Activated CD8-positive, alpha-beta memory T cell treated with anti-CD3 and anti-CD28 coated beads, Interleukin-2, amount 10 ng/mL, durations not matched to agents 7 days and 5 days (primary cell): ENCODE data around the gene CACNG5. TPM values are rescaled to one million over a fixed set of nuclear protein-coding genes. Genes with fewer than 3 reads are reported as not detected.

Experiments
- ATAC-seq: fragments of 150-1000 bp; cut with Tn5 transposase; one replicate; pipeline ENCODE4 v1.10.0; 2021; ENCODE audit warnings: moderate library complexity
- CTCF ChIA-PET: fragments of 350-600 bp; sonication (Branson Sonifier 250); formaldehyde crosslinking; loops from one replicate; lab custom pipeline; 2021; ENCODE audit warnings: antibody characterized with exemption; lab: Charles Lee
- DNase-seq: peaks from one replicate; pipeline ENCODE4 v3.0.0-alpha.2; 2020
- H3K27ac Mint-ChIP-seq: one replicate; pipeline ENCODE4 v1.8.0; 2021; ENCODE audit warnings: mild to moderate bottlenecking, mixed read lengths
- H3K27me3 Mint-ChIP-seq: one replicate; pipeline ENCODE4 v1.8.0; 2021; ENCODE audit warnings: mixed read lengths
- H3K36me3 Mint-ChIP-seq: one replicate; pipeline ENCODE4 v1.8.0; 2021; ENCODE audit warnings: mild to moderate bottlenecking, mixed read lengths
- H3K4me1 Mint-ChIP-seq: one replicate; pipeline ENCODE4 v1.8.0; 2021; ENCODE audit warnings: mixed read lengths
- H3K4me3 Mint-ChIP-seq: one replicate; pipeline ENCODE4 v1.8.0; 2021; ENCODE audit warnings: mild to moderate bottlenecking, moderate library complexity, mixed read lengths
- H3K9me3 Mint-ChIP-seq: one replicate; pipeline ENCODE4 v1.8.0; 2022; ENCODE audit warnings: low read depth, mixed read lengths
- microRNA-seq: library from miRNA; unstranded; fragments of <30 nt; microRNA quantifications from one replicate; pipeline ENCODE4 v1.2.0, GENCODE V29; 2022
- total RNA-seq, 2 experiments: library from RNA; stranded (reverse); gene quantifications; one replicate each; pipeline ENCODE4 v1.2.3, GENCODE V29; 2021

Gene CACNG5
- total RNA-seq, 2 experiments from 2014 or later, result not detected

- H3K4me3 Mint-ChIP-seq, result no peak overlapping the region
- ATAC-seq, result no peak
Observed at GRCh38 chr17:66932311-66932710, 97.4 kb downstream of the CACNG5 start.

GRCh38 chr17:66934040-66934439 is 99.1 kb downstream of the CACNG5 start:
- H3K4me1 Mint-ChIP-seq, result no peaks in the 10 kb centered on the region

More at GRCh38 chr17:66932311-66932710, 97.4 kb downstream of the CACNG5 start:
- no peaks in the 10 kb centered on the region for H3K36me3 Mint-ChIP-seq
- H3K27ac Mint-ChIP-seq, result no peak overlapping the region
- DNase-seq, result no peak
- CTCF ChIA-PET, result no interaction called here
- peaks cover 30% of the 10 kb centered on the region for H3K27me3 Mint-ChIP-seq
- H3K4me1 Mint-ChIP-seq, result no peaks in the 10 kb centered on the region
- H3K9me3 Mint-ChIP-seq, result no peaks in the 10 kb centered on the region

More at GRCh38 chr17:66934040-66934439, 99.1 kb downstream of the CACNG5 start:
- no peak overlapping the region for H3K4me3 Mint-ChIP-seq
- CTCF ChIA-PET, result no interaction called here
- peaks cover 28% of the 10 kb centered on the region for H3K27me3 Mint-ChIP-seq
- H3K9me3 Mint-ChIP-seq, result no peaks in the 10 kb centered on the region
- ATAC-seq (no peak), DNase-seq (no peak)
- H3K36me3 Mint-ChIP-seq, result no peaks in the 10 kb centered on the region
- H3K27ac Mint-ChIP-seq, result no peak overlapping the region

Small RNAs within 50 kb of the gene (microRNA-seq; reads per million reads assigned to microRNA genes)
- gene MIR634, result not detected

Other genes starting within 250 kb of the CACNG5 start
- gene CACNG4, start 129.6 kb downstream of the CACNG5 start, total RNA-seq, result not detected
- gene CACNG1, start 209.4 kb downstream of the CACNG5 start, total RNA-seq, result not detected